NCI-H82 treated with DMSO at 0.1 percent for 48 hours (cell line): ENCODE data around the gene C17orf50.
A peak's percentile ranks its signal among the peaks of the same experiment; 100 is the strongest.

Experiments used
- DNase-seq: peaks from one replicate; lab custom pipeline; 2025; ENCODE audit not compliant: unreplicated experiment; lab: John Stamatoyannopoulos, UW

C17orf50 gene

DNA sequence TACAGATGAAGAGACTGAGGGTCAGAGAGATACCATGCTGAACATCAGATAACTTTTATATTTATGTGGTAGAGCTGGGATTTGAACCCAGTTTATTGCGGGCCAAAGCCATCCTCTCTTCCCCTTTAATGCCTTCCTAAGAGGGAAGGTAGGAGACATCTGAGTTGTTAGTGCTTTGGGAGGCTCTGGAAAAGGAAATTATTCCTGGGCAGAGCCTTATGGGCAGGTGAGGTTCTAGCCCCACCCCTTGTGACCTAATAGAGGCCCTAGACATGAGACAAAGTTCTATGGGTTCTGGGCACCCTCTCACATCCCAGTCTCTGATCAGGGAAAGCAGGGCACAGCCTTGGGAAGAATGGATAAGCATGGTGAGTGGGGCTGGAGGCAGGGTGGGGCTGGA is at the start of gene C17orf50:
C17orf50 (plus strand) TSS at position 301 of the 400 bp plus-strand sequence; CDS start at position 356, 55 bp downstream.
- no peak for DNase-seq

DNA sequence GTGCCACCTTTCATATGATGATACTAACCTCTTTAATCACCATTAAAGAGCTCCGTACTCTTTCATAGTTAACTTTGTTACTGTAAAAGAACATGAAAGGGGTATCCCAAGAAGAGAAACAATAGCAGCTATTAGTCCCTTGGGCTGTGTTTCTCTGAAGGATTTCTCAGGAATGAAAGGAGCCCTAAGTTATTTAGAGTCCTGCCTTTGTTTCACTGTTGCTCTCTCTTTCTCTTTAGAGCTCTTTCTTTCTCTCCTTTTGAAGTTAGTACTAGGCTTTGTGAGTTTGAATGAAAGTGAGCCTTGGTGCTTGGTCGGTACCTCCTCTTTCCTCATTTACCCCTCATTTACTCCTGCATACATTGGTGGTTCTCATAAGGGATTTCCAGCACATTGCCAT is 49.7 kb upstream of the C17orf50 start:
- no peak for DNase-seq

DNA sequence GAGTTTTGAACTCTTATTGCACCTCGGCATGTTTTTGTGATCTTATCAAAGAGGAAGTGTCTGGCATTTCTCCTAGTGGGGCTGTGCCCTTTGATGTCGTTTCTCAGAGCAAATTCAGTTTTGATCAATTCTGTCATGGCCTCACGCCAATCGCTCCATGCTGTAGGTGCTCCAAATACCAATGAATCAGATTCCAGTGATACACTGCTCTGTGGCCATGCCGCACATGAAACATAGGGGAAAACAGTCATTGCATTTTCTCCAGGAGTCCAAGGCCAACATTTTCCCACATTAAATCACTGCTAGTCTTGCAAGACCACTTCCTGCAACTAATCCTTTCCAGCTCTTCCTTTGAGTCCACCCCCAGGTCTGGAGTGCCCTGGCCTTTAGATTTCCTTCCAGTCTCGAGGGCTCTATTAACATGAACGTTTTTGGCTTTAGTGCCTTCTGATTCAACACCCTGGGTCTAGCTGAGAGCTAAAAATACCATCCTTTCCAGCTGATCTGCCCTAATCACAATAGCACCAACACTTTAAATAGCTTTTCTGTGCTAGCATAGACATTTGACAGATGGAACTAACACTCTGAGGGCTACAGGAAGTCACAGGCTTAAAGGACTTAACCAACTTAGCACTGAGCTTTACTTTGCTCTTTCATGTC is 47.5 kb upstream of the C17orf50 start:
- DNase-seq = peak; percentile 81

DNA sequence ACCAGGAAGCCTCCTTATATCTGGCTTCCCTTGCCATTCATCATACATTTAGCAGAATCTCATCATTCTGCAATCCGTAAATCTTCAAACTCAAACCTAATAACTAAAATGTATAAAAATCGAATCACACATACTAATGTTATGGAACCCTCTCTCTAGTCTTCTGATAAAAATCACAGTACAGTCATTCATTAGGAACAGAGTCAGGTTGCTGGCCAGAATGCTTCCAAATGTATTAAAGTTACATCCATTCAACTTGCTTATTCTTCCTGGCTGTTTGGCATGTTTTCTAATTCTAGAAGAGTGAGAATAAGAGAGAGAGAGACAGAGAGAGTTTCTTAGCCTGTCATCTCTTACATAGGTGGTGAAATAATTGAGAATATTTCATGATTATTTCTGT is 45.7 kb upstream of the C17orf50 start:
- no peak for DNase-seq

DNA sequence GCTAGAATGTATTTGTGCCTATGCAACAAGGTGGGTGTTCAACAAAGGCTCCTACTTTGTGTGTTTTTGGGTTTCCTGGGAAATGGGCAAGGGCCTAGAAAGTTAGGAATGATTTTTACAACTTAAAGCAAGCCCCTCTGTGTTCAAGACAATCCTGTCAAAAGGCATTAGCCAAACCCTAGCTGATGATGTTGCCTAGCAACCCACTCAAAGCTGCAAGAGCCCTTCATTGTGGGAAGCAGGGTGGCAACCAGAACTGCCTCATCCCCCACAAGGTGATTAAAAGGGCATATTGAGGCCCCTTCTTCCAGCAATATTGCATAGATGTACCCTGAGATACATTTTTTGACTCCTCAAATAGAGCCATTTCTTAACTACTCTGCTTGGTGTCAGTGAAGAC is 45.3 kb upstream of the C17orf50 start:
- DNase-seq = peak; percentile 21

DNA sequence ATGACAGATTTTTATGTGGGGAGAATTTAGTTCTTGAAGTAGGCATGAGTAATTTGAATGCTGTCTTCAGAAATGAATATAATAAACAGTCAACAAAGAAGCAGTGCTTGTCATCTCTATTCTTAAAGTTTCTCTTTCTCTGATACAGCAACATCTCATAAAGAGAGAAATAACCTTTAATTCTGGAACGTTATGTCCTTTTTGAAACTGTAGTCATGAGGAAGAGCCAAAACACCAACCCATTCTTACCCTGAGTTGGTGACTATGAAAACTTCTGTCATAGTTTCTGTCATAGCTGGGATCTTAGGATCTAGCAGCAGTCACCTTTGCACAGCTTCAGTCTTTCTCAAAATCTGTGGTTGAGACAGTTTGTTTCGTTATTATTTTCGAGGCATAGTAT is 44.5 kb upstream of the C17orf50 start:
- no peak for DNase-seq

DNA sequence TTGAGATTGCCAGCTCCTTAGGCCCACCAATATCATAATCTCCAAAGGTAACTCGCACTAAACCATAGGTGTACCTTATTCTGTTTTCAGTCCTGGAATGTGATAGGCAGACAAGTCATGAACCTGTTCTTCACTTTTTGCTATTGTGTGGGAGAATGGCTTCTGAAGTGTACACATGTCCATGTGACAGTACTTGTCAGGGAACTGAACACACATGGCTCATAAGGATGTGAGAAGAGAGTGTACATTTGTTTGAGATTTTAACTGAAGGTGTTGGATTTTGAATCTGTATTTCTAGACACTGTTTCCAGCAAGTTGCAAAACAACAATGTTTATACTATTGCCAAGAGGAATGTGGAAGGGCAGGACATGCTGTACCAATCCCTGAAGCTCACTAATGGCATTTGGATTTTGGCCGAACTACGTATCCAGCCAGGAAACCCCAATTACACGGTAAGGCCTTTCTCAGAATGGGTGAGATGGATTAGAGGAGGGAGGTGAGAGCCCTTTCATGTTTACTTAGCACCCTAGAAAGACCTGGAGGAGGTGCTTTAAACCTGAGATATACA is 43.7 kb upstream of the C17orf50 start:
- DNase-seq = no peak

DNA sequence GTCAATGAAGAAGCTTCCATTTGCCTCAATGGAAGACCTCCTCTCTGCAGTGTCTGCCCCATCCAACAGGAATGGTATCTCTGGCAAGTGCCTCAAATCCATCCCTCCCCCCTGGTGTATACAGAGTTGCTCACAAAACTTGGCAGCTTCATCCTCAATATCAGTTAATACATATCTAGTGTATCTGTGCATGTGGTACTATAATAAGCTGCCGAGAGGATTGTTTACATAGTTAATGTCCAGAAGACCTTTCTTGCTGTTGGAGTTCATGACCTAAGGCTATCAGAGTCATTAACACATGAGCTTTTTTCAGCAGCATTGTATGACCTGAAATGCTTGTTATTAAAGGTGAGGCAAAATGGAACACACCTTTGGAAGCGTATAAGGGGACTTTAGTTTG is 43.2 kb upstream of the C17orf50 start:
- DNase-seq = no peak

DNA sequence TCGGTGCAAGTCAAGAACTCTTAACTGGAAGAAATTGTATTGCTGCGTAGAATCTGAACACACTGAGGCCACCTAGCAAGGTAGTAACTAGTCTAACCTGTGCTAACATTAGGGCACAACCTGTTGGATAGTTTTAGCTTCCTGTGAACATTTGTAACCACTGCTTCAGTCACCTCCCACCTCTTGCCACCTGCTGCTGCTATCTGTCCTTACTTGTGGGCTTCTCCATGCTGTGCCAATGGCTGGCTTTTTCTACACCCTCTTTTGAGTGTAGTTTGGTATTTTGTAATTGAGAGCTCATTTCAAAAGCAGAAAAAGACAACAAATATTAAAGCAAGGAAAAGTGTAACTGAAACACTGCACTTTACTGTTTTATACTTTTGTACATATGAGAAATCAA is 37.0 kb upstream of the C17orf50 start:
- no peak for DNase-seq

DNA sequence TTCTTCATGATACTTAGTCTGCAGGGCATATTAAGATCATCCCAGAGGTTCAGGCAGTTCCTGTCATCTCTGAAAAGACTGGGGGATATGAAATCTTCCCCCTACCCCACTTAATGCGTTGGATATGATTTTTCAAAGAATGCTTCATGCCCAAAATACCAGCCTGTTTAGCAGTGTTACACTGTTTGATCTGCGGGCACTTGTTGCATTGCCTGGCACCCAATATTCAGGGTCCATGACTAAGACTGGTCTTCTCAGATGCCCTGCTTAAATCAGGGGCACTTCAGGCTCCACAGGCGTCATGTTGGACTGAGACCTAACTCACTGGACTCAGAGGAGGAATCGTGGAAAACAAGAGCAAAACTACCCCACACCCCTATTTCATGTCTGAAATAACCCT is 35.6 kb upstream of the C17orf50 start:
- no peak for DNase-seq

DNA sequence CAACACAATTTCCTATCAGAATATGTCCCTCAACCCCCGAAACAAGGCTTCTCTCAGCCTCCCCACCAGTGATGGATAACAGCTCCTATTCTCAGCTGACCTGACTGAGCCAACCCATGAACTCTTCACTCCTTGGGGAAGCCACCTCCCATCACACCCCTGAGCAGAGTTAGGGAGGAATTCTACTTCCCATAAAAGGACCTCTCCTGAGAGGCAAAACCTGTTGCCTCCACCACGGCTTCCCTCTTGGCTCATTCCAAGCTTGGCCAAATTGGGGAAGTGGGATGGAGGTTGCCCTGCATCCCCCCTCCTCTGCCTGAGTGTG is 34.9 kb upstream of the C17orf50 start:
- DNase-seq = no peak

DNA sequence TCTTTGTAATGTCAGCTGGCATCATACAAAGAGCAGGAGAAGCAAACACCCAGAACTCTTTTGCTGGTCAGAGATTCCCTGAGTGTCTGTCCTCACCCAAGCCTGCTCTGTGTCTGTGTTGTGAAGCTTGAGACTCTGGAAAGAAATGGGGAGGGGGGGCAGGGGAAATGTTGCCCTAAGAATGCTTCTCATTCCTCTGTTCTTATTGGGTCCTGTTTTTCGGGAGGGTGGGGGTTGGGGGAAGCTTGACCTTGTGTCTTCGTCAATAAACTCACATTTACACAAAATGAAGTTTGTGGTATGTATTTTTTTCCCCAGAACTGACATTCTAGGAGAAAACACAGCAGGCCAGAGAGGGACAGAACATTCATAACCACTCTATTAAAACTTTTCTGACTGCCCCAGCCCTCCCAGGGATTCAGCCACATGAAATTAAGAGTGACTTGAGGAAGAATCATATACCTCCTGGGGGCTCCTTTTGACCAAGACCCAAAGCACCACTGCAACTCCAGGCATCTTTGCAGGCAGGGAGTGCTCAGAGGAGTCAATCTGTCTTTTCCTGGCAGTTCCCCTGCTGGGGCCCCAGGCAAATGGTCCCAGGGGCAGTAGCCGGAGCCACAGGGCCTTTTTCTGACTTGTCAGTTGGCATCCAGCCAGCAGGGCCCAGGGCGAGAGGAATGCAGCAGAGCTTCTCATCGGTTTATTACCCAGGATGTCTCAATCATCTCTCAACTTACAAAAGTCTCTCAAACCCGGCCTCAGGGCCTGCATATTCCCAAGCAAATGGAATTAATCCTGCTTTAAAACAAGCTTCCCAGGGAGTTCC is 34.3 kb upstream of the C17orf50 start:
- peak; percentile 82 for DNase-seq

DNA sequence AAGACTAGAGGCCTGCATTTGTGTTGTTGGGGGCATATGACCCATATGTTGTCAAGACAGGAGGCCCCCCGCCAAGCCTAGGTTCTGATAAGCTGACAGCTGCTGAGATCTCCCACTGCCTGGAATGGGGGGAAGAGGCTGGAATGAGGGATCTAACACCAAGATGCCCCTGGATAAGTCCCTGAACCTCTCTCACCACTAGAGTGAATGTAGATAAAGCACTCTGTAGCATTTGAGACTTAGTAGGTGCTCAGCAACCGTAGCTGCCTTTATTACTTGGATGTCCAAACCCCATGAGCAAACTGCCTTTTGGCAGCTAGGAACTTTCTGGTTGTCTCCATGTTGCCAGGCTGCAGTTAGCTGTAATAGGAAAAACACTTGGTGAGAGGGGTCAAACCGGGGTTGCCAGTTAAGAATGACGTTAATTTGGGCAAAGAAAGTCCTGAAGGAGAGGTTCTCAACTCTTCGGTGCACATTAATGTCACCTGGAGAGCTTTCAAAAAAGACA is 33.7 kb upstream of the C17orf50 start:
- DNase-seq = no peak

DNA sequence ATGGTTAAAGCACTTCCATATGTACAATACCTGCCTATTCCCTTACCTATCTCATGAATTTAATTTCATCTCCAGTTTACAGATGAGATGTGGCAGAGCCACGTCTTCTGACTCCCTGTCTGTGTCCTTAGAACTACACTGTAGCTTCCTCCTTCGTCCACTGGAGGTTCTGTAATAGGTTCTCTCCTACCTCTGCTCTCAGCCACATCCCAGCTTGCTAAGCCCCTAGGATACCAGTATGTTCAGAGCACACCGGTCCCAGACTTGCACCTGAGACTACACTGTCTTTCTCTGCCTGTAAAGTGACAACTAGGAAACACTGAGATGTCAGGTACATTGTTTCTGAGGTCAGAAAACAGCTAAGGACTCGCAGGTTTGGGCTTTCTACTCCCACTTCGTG is 33.1 kb upstream of the C17orf50 start:
- no peak for DNase-seq

DNA sequence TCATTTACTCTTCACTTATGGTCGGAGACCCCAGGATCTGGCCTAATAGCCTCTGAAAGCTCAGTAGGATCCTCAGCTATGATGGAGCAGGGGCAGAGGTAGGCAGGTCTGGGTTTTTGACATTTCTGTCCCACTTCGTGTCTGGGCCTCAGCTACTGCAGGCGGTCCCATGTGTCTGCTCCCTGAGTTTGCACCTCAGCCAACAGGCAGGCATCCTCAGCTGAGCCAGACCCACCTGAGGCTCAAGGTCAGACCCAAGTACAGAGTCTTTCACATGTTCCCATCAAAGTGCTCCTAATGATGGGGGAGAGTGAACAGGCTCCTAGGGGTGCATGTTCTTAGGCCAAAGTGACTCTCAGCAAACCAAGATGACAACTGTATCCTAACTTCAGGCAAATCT is 32.1 kb upstream of the C17orf50 start:
- no peak for DNase-seq

DNA sequence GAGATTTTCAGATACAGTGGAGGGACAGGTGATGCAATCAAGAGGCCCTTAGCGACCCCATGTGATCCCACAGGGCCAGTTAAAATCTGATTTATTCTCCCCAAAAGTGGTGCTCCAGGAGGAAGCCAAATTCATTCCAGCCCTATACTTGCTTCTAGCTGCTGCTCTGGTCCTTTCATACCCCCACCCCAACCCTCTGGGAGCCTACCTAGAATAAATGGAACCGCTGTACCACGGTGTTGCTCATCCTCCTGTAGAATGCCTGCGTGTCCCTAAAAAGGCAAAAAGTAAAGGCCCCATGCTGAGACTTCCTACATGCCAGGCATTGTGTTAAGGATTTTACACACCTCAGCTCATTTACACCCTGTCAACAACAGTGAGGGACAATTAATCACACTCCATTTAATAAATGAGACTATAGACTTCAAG is 31.3 kb upstream of the C17orf50 start:
- no peak for DNase-seq

DNA sequence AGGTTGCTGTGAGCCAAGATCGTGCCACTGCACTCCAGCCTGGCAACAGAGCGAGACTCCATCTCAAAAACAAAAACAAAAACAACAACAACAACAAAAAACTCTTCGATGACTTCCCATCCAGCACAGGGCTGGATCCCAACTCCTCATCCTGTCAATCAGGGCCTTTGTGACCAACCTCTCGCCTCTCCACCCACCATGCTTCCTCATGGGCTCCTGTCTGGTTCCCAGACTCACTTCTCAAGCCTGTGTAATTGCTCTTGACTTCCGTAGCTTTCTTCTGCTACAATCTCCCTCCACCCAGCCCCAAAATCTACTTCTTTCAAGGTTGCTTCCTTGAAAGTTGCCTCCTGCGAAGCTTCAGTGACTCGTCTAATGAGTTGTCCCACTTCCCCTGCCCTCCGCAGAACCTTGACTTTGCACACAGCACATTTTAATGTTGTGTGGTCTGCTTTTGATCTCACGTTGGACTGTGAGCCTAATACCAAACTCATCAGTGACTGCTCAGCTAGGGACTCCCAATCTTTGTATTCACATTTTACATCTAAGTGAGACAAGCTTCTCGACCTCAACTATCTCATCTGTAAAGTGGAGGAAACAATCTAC is 30.2 kb upstream of the C17orf50 start:
- no peak for DNase-seq

DNA sequence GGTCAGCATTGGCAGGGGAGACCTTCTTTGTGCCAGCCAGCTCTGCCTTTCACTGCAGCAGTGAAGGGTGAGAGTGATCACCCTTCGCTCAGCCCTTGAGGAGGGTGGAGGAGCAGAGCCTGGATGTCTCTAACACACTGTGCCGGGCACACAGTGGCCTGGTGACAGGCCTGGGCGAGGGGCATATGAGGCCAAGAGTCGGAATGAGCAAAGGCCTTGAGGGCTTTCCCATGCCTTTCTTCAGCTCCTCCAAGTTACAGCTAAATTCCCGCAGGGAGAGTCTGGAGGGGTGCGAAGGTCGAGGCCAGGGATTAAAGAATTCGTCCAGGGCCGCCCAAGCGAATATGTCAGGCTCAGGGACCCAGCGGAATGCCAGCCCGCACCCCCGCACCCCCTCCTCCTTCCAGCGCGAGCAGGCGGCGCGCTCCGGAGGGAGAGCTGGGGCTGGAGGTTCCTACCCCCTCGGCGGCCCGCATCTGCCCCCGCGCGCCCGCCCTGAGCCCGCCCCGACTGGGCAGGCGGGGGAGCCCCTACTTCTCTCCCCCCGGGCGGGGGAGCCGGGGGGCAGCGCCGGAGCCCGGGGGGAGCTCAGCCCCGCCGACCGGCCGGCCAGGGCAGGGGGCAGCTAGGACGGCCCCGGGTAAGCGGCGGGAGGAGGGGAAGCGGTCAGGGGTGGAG is 29.3 kb upstream of the C17orf50 start, which contains the start of gene RASL10B:
RASL10B (plus strand) TSS at position 401 of the 678 bp plus-strand sequence. CDS start 3,546 bp downstream, outside the sequence.
- peak; percentile 47 for DNase-seq

DNA sequence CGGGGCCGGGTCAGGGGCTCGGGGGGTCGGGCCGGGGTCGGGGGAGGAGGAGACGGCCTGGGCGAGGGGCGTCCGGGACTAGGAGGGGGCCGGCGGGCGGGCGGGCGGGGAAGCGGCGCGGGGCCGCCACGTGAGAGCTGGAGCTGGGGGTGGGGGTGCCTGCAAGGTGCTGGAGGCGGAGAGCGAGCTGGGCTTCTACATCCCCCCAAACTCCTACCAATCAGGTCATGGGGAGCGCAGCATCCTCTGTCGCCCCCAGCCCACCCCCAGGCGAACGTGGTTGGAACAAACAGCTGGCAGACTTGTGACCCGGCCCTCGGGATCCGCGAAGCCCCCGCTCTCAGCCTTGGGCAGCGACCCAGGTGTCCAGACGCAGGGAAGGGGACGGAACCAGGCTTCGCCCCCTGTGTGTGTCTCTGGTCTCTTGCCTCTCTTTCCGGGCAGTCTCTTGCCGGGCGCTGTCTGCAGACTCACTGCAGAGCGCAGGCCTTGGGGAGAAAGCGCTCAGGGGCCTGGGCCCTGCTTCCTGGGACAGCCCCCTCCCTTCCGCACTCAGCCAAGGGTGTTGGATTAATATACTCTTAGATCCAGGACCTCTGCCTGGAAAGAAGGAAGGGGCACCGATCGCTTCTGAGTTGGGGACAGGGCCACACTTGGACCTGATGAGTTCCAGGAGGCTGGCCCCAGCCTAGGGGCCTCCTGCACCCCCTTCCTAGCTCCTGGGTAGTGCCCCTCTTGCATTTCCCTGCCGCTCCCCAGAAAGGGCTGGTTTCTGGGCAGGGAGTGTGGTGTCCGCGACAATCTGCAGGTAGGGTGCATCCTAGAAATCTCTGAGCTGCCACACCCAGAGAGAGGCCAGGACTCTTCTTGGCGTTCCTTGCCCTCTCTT is 28.5 kb upstream of the C17orf50 start:
- no peak for DNase-seq

DNA sequence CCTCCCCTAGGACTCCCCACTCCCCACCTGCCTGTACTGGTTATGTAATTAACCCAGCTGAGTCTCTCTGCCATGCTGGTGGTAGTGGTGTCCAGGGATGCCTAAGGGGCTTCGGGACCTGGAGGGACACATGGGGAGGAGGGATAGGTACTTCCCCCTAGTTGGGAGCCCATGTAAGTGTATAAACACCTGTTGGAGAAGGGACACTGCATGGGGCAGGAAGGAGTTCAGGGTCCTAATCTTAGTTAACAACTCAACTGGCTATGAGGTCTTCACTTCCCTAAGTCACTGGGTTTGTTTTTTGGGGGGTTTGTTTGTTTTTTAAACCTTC is 27.9 kb upstream of the C17orf50 start:
- no peak for DNase-seq
